ENCODE results near the gene NPC1L1. TPM values are rescaled to one million over a fixed set of nuclear protein-coding genes. Genes with fewer than 3 reads are reported as not detected.

NPC1L1 gene
- total RNA-seq, 1 experiment from 2014 or later: 0.15 TPM

GRCh38 chr7:44519546-44519945, 21.6 kb downstream of the NPC1L1 start:
- no peaks in the 10 kb centered on the region for H3K79me2 ChIP-seq (ENCODE audit: insufficient read depth, low read length)
- CTCF ChIA-PET: no interaction called here
- H3K27me3 ChIP-seq (ENCODE audit: insufficient read depth, low read length): no peaks in the 10 kb centered on the region
- H3K27ac ChIP-seq (ENCODE audit: low read depth, low read length): no peak overlapping the region
- BruUV-seq (replicated peaks): no TSS peak
- H3K9ac ChIP-seq (ENCODE audit: low read length): no peak overlapping the region
- POLR2A ChIA-PET: no interaction called here
- H3K4me2 ChIP-seq (ENCODE audit: low read length): no peak overlapping the region
- no peaks in the 10 kb centered on the region for H3K9me2 ChIP-seq (ENCODE audit: insufficient read depth)
- no peak overlapping the region for H2AFZ ChIP-seq (ENCODE audit: low read depth, low read length, poor library complexity, severe bottlenecking)
- RAD21 ChIA-PET (ENCODE audit: low non-redundant PET in 1 of 2, low total read pairs in 2 of 2, uncharacterized antibody in 2 of 2, unreplicated experiment in 2 of 2): no interaction called here
- H3K9me3 ChIP-seq (ENCODE audit: control insufficient read depth in 1 of 2, insufficient read depth in 1 of 2, low read depth in 1 of 2, low read length in 2 of 2): no peaks in the 10 kb centered on the region
- TF ChIP-seq MAX (IDR thresholded peaks at IDR 0.05) (no peak), SRF (IDR thresholded peaks at IDR 0.05; ENCODE audit: low read depth) (no peak), ZFX (IDR thresholded peaks at IDR 0.05) (no peak), SP1 (IDR thresholded peaks at IDR 0.05; ENCODE audit: low read depth) (no peak), EGR1 (IDR thresholded peaks at IDR 0.05; ENCODE audit: low read depth) (no peak), ELF1 (IDR thresholded peaks at IDR 0.05; ENCODE audit: borderline replicate concordance, low read depth) (no peak), FOSL1 (IDR thresholded peaks at IDR 0.05; ENCODE audit: low read depth) (no peak)
- intact Hi-C loops (cut with micrococcal nuclease): no loop called here
- H3K36me3 ChIP-seq (ENCODE audit: control insufficient read depth in 1 of 2, insufficient read depth in 2 of 2, low read length in 2 of 2): no peaks in the 10 kb centered on the region
- no peaks in the 10 kb centered on the region for H4K20me1 ChIP-seq (ENCODE audit: insufficient read depth)
- ATAC-seq (no peak), DNase-seq (ENCODE audit: low read depth, low spot score) (no peak)
- no peak overlapping the region for H3K4me3 ChIP-seq (replicated peaks in 1 of 2; ENCODE audit: low read depth in 1 of 2, low read length in 2 of 2)
- H3K4me1 ChIP-seq (ENCODE audit: control insufficient read depth in 1 of 2, insufficient read depth in 2 of 2, low read length in 2 of 2): no peaks in the 10 kb centered on the region

GRCh38 chr7:44518761-44519160, 22.4 kb downstream of the NPC1L1 start:
- H3K4me1 ChIP-seq (ENCODE audit: control insufficient read depth in 1 of 2, insufficient read depth in 2 of 2, low read length in 2 of 2): no peaks in the 10 kb centered on the region
- BruUV-seq (replicated peaks): no TSS peak
- CTCF ChIA-PET: no interaction called here
- H3K27me3 ChIP-seq (ENCODE audit: insufficient read depth, low read length): no peaks in the 10 kb centered on the region
- no peaks in the 10 kb centered on the region for H3K9me3 ChIP-seq (ENCODE audit: control insufficient read depth in 1 of 2, insufficient read depth in 1 of 2, low read depth in 1 of 2, low read length in 2 of 2)
- no peak for ATAC-seq
- no peak for DNase-seq (ENCODE audit: low read depth, low spot score)
- no peak overlapping the region for H3K27ac ChIP-seq (ENCODE audit: low read depth, low read length)
- no peaks in the 10 kb centered on the region for H3K79me2 ChIP-seq (ENCODE audit: insufficient read depth, low read length)
- intact Hi-C loops (cut with micrococcal nuclease): no loop called here
- no peak overlapping the region for H2AFZ ChIP-seq (ENCODE audit: low read depth, low read length, poor library complexity, severe bottlenecking)
- POLR2A ChIA-PET: no interaction called here
- no peak overlapping the region for H3K4me2 ChIP-seq (ENCODE audit: low read length)
- H3K9me2 ChIP-seq (ENCODE audit: insufficient read depth): no peaks in the 10 kb centered on the region
- RAD21 ChIA-PET (ENCODE audit: low non-redundant PET in 1 of 2, low total read pairs in 2 of 2, uncharacterized antibody in 2 of 2, unreplicated experiment in 2 of 2): no interaction called here
- H3K9ac ChIP-seq (ENCODE audit: low read length): no peak overlapping the region
- no peak overlapping the region for H3K4me3 ChIP-seq (replicated peaks in 1 of 2; ENCODE audit: low read depth in 1 of 2, low read length in 2 of 2)
- no peaks in the 10 kb centered on the region for H3K36me3 ChIP-seq (ENCODE audit: control insufficient read depth in 1 of 2, insufficient read depth in 2 of 2, low read length in 2 of 2)
- TF ChIP-seq CBX3 (IDR thresholded peaks at IDR 0.05; ENCODE audit: low read depth) (no peak), RAD21 (IDR thresholded peaks at IDR 0.05; ENCODE audit: low read depth) (no peak), TCF7L2 (IDR thresholded peaks at IDR 0.05; ENCODE audit: borderline replicate concordance, extremely low read depth, insufficient read depth, insufficient read length) (no peak), ZNF274 (IDR thresholded peaks at IDR 0.05; ENCODE audit: low read depth, low read length) (no peak), SP1 (IDR thresholded peaks at IDR 0.05; ENCODE audit: low read depth) (no peak)
- no peaks in the 10 kb centered on the region for H4K20me1 ChIP-seq (ENCODE audit: insufficient read depth)

Data from HCT116 (cell line).